HG02938 (cell line): ENCODE results near the gene OR51F2.
"Not testable (repeated sequence)": the region's sequence is repeated elsewhere in the genome, so short reads cannot be mapped to it uniquely, and the experiment has no call there.

Source experiments
- ATAC-seq: cut with Tn5 transposase; IDR thresholded peaks from one replicate; pipeline ENCODE4 v1.9.1; 2021; ENCODE audit warnings: mild to moderate bottlenecking, moderate library complexity; ENCODE audit not compliant: unreplicated experiment

Gene OR51F2, protein sequence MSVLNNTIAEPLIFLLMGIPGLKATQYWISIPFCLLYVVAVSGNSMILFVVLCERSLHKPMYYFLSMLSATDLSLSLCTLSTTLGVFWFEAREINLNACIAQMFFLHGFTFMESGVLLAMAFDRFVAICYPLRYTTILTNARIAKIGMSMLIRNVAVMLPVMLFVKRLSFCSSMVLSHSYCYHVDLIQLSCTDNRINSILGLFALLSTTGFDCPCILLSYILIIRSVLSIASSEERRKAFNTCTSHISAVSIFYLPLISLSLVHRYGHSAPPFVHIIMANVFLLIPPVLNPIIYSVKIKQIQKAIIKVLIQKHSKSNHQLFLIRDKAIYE

DNA sequence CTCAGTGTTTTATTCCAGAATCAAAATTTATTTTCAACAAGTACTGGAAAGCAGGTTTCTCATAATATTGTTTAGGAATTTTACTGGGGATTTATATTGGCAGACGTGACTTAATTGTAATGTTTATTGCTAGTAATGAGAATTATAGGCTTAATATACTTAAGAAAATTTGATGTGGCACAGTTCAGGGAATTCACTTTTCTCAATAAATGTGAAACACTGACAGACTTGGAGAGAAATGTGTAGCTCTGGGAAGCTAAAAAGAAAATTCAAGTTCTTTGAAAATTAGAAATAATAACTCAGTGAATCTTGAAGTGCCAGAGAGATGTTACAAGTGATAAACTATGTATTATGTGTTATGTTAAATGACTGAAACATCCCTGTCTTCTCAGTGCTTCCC lies at the start of gene OR51F2:
TSS of gene OR51F2 (plus strand) at position 301 of the 400 bp plus-strand sequence. CDS start 101 bp downstream, outside the sequence.
- ATAC-seq, result no peak

DNA sequence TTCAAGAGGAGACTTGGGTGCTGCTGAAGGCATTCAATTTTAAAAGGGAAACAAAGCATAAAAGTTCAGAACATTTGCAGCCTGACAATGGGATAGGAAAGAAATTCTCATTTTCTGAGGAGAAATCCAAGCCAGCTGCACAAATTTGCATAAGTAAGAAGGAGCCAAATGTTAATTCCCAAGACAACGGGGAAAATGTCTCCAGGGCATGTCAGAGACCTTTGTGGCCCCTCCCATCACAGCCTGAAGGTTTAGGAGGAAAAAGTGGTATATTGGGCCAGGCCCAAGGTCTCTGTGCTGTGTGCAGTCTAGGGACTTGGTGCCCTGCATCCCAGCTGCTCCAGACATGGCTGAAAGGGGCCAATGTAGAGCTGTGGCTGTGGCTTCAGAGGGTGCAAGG lies 38.7 kb upstream of the OR51F2 start:
- no peak for ATAC-seq

DNA sequence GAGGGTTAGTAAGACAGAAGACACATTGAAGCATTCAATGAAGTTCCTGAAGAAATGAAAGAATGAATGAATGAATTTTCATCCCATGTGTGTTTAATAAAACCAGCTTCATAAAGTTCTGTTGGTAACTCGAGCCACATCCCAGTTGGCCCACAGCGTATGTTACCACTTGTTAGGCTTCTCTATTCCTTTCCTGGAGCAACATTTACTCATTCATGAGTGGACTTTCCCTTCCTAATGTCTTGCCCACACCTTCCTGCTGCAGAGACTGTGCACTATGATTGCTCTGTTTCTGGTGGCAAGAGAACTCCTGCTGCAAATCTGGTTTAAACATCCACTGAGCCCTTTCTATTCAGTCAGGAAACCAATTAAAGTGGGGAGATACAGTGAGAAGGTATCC lies 23.9 kb upstream of the OR51F2 start:
- no peak for ATAC-seq

DNA sequence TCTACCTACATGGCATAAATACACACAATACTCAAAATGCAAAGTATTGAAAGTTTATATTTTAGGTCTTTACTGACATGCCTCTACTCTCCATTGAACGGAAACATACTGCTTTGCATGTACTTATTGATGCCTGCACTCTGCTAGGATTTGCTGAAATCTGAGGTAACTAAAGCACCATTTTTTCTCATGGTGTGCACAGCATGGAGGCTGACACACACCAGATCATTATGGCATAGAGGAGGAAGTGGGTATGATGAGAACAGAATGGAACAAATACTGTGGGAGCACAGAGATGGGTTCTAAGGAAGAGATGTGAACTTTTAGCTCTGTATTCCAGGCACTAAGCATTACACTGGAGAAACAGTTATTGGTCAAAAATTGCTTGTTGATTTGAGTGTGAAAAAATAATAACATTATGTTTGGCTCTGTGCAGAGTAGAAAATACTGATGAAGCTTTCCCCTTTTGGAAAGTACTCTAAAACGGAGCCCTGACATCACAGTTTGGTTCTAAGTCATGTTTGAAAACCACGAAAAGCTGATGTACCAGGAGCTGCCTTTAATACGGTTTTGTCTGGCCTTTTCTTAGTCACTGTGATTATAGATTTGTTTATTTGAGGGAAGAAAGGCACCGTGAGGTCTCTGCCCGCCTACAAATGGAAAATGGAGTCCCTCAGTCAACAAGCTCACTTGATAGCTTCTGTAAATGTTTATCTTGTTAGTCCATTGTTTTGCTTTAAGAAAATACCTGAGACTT lies 22.5 kb upstream of the OR51F2 start:
- ATAC-seq, result no peak

DNA sequence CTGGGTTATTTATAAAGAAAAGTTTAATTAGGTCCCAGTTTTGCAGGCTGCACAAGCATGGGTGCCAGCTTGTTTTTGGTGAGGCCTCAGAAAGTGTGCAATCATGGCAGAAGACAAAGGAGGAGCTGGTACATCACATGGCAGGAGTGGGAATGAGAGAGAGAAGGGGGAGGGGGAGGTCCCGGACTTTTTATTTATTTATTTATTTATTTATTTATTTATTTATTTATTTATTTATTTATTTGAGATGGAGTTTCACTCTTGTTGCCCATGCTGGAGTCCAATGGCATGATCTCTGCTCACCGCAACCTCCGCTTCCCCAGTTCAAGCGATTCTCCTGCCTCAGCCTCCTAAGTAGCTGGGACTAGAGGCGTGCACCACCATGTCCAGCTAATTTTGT lies 19.8 kb upstream of the OR51F2 start:
- ATAC-seq, result not testable (repeated sequence)

DNA sequence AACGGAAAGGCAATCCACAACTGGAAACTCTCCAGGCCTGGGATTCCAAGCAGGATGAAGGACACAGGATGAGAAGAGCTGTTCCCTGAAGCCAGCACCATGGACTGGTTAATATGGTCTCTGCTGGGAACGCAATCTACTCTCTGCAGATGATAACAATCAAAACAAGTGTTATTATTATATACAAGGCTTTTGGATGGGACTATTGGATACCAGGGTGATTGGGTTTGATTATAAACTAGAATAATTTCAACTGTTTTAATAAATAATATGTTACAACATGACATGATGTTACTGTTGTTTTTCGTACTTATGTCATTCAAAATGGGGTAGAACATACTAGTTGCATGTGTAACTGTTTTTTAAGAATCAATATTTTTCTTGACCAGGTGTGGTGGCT lies 16.8 kb upstream of the OR51F2 start, which contains the start of gene OR52R1:
TSS of gene OR52R1 (minus strand) at position 101 of the 400 bp plus-strand sequence. CDS start at position 101, 0 bp downstream.
- ATAC-seq, result no peak

DNA sequence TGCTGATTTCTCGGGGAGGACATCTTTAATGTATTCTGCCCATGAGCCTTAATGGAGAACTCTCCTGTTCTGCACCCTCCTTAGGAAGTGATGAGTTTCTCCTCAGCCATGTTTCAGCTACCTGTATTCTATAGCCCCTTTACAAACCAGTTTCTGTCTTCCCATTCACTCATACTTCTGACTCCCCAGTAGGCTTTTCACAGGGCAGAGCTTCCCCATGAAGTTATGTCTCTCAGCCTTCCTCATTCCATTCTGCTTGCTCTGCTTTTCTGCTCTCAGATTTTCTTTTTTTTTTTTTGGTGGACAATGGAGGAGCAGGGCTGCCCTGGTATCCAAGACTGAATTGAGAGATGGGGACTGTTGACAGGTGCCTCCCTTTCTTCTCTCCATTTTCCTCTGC lies 12.6 kb upstream of the OR51F2 start:
- no peak for ATAC-seq

DNA sequence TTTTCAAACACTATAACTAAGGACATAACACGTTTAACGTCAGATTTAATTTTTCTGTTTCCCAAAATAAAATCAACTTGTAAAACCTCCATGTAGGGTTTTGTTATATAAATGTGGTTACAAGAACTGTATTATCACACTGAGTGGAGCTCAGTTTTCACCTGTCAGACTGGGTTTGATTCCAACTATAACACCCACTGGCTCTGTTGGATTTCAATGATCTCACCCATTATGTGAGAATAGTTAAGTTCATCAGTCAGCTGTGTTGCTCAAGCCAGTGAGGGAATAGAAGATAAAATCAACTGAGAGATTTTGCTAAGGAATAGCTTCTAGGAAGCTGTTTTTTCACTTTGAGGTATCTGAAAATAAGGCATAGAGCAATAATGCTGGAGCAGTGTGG lies 11.9 kb upstream of the OR51F2 start:
- ATAC-seq, result no peak

DNA sequence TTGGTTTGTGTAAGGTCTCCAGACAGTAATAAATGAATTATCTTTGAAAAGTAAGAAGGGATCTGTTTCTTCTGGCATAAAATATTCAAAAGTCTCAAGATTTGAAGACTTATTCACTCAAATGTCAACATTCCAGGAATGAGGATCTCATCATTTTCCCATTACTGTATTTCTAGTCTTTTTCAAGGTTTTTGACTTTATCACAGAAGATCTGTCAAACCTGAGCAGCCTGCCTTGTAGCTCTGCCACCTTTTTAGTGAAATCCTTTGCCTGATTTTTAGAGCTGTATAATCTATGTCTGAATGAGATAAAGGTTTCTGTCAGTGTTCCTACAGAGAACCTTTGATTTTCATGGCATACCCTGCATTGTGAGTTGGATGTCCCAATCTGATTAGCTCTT lies 4.0 kb downstream of the OR51F2 start:
- ATAC-seq, result no peak

DNA sequence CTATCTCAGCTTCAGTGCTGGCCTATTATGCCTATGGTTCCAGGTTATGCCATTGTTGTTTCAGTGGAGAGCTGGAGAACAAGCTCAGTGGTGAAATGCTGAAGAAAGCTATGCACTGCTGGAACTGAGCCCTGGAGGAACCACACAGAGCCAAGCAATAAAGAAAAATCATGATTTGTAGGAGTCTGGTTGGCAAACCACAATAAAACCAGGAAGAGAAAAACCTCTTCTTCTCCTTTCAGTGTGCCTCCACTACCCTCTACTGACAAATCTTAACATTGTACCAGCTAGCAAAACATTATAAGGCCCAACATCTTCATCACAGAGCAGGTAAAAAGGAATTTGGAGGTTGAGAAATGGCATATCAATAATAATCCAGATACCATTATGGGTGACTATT lies 5.3 kb downstream of the OR51F2 start:
- no peak for ATAC-seq

DNA sequence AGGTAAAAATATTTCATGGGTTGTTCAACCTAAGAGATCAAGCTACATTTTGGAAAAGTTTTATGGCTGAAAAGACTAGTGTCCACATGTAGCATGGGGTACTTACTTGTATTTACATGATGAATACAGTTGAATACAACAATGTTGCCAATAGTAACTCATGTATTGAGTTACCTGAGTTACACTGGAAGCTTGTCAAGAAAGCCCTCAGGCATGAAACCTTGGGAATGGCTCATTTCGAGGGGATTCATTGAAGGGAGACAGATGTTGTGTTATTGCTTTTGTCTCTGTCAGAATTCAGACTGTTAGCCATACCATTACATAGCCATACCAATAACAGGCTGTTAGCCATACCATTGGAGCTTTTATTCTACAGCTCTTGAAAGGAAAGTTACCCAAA lies 9.2 kb downstream of the OR51F2 start:
- ATAC-seq, result no peak

DNA sequence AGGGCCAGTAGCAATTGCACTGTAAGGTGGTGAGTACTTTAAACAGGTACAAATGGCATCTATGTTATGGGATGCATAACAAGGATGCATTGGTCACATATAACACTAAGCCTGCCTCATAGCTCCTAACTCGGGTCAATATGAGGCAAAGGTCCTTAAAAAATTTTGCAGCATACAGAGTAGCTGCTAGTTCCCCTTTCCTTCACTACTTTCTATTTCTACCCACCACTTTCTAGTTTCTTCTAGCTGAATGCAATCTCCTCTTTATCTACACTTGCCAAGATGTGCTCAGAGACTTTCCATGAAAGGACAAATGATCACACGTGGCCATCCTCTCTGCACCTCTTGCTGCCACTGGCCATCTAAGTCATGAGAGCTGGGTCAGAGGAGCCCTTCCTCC lies 9.8 kb downstream of the OR51F2 start:
- ATAC-seq, result peak; percentile 54

DNA sequence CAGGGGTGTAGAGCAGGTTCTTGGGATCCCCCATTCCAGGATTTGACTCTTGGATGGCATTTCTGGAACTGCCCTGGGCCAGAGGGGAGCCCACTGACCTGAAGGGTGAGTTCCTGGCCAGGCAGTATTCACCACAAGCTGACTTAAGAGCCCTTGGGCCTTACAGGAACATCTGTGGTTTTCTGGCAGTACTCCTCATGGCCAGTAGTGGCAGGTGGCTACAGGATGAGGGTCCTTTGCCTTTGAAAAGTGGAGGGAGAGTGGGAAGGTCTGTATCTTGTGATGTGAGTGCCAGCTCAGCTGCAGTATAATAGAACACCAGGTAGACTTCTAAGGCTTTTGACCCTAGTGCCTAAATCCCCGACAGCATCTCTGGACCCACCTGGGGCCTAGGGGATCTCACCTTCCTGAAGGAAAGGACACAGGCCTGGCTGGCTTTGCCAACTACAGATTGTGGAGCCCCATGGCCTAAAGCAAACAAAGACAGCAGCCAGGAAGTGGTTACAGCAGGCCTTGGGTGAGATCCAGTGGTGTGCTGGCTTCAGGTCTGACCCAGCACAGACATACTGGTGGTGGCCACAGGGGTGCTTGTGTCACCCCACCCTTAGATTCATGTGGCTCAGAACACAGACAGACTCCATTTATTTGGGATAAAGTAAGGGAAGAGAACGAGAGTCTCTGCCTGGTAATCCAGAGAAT lies 18.9 kb downstream of the OR51F2 start:
- no peak for ATAC-seq

DNA sequence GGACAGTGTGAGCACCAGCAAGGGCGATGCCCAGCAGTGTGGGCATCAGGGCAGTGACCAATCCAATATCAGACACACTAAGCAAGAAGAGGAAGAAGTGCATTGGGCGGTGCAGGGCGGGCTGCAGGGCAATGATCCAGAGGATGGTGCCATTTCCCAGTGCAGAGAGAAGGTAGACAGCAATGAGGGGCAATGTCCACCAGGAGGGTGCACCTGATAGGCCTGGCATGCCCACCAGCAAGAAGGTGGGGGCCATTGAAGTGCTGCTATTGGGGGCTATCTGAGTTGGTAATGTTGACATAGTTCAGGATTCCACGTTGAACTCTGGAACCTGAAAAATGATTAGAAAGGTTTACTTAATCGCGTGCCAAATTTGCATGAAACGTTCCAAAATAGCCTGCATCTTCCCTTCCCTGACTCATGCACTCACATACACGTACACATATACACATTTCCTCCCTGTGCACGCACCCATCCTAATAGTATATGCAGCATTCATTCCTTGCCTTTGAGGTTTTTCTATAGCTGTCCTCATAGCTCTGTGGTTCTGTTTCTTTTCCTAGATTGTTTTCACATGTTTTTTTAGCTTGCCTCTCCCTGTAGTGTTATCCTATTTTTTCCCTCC lies 27.9 kb downstream of the OR51F2 start, which contains the start of gene OR51S1:
TSS of gene OR51S1 (minus strand) at position 301 of the 625 bp plus-strand sequence. CDS start at position 301, 0 bp downstream.
- no peak for ATAC-seq

DNA sequence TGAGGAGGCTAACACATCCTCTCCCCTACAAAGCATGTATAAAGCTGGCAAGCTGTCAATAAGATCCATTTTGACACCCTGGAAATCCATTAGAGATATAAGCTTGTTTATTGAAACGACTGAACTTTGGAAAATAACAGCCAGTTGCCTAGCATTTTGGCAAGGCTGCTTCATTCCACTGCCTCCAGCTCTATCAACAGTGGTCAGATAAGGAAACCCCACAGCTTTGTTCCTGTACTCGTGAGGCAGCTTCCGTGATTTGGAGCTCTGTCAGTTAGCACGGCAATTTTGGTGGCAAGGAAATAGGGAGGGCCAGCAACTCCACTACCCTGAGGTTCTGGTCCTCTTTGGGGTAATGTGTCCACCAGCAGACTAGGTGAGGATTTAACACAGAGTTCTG lies 29.9 kb downstream of the OR51F2 start:
- ATAC-seq, result no peak

DNA sequence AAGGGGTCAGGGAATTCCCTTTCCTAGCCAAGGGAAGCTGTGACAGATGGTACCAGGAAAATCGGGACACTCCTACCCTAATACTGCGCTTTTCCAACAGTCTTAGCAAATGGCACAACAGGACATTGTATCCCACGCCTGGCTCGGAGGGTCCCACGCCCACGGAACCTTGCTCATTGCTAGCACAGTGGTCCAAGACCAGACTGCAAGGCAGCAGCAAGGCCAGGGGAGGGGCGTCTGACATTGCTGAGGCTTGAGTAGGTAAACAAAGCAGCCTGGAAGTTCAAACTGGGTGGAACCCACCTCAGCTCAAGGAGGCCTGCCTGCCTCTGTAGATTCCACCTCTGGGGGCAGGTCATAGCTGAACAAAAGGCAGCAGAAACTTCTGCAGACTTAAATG lies 33.2 kb downstream of the OR51F2 start:
- not testable (repeated sequence) for ATAC-seq

DNA sequence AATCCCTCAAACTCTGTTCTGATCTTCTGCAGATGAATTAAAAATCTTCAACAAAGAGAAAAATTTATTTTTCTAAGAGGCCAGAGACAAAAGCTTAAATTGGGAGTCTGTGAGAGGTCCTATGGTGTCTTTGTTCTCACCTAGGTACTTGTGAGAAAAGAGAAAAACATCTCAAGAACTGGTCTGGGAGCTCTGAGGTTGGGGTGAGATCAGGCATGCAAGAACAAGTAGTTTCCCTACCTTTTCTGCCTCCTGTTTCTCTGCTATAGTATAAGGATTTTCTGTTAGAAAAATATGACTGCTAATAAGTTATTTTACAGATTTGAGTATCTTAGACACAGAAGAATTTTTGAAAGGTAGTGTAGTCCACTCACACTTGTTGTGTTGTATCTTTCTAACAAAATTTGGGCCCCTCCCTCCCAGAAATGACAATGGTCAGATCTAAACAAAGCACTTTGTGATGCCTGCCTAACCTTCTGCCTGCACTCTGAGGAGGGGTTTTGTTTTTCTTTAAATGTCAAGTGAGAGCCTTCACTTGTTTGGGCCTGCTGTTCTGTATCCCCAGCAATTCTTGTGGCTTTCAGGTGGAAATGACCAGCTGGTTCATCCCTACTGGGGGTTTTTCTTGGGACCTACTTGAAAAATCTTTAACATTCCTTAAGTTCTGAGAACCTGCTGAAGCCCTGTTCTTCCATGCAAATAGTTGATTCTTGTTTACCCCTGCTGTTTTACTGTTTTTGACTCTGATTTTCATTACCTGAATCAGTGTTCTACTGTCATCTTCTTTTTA lies 41.5 kb downstream of the OR51F2 start:
- ATAC-seq, result no peak

DNA sequence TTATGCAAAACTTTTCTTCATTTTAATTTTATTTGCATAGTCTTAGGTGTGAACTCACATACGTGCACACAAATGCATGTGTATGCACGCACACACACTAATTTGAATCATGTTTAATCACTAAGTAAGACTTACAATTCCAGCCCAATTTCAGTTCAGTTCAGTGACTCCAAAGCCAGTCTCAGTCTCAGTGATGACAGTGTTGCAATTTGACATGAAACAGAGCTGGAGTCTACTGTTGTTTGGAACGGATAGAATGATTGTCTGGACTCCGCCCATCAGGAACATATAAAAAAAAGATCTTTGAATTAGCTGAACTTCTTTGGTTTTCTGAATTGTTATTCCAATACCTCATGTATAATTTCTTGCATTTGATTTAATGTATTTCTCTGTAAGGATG lies 42.8 kb downstream of the OR51F2 start:
- no peak for ATAC-seq

DNA sequence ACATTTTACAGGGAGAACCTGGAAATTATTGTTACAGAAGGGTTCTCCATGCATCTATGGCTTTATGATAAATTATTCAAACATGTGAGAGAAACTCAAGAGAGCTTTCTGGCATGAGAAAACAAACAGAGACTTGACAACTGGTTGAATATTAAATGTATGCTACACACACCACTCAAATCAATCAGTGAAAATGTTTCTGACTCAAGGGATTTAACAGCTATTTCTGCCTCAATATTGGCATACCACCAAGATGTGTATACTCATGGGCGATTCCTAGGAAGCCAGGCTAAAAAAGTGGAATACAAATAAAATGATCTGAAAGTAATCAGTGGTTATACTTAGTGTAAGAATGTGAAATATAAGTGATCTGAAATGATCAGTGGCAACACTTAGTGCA lies 44.7 kb downstream of the OR51F2 start:
- no peak for ATAC-seq
